Muscle layer of duodenum (tissue), 2 donors: ENCODE measurements around the gene PRDM5.

ENCODE experiments used
- H3K27ac ChIP-seq: one replicate; pipeline ENCODE4 v1.7.0; 2013; ENCODE audit warnings: mild to moderate bottlenecking, low read length
- H3K27me3 ChIP-seq: one replicate; pipeline ENCODE4 v1.7.0; 2013; ENCODE audit warnings: low read depth, mild to moderate bottlenecking, control low read depth, low read length
- H3K36me3 ChIP-seq, 2 donors: one replicate each; pipeline ENCODE4 v1.7.0; 2013; ENCODE audit warnings: low read length in 2 of 2, control low read depth in 1 of 2, mild to moderate bottlenecking in 1 of 2; ENCODE audit not compliant: insufficient read depth in 2 of 2, control insufficient read depth in 1 of 2
- H3K4me1 ChIP-seq, 2 donors: one replicate each; pipeline ENCODE4 v1.7.0; 2013; ENCODE audit warnings: low read length in 2 of 2, mild to moderate bottlenecking in 2 of 2, control low read depth in 1 of 2, moderate library complexity in 1 of 2; ENCODE audit not compliant: insufficient read depth in 2 of 2, control insufficient read depth in 1 of 2
- H3K4me3 ChIP-seq, 2 donors: one replicate each; pipeline ENCODE4 v1.7.0; 2013; ENCODE audit warnings: low read length in 2 of 2, low read depth in 1 of 2, mild to moderate bottlenecking in 1 of 2
- H3K9me3 ChIP-seq, 2 donors: one replicate each; pipeline ENCODE4 v1.7.0; 2013; ENCODE audit warnings: low read length in 2 of 2, control low read depth in 1 of 2, mild to moderate bottlenecking in 1 of 2; ENCODE audit not compliant: control insufficient read depth in 1 of 2
- donor health status: healthy.

Gene PRDM5

GRCh38 chr4:120838784-120839183 is 83.7 kb downstream of the PRDM5 start:
- H3K36me3 ChIP-seq = peaks cover 0 to 5% of the 10 kb centered on the region in 2 donors
- no peak overlapping the region for H3K4me3 ChIP-seq
- no peaks in the 10 kb centered on the region for H3K27me3 ChIP-seq
- peaks cover 7 to 10% of the 10 kb centered on the region in 2 donors for H3K9me3 ChIP-seq
- no peaks in the 10 kb centered on the region for H3K4me1 ChIP-seq
- H3K27ac ChIP-seq = no peak overlapping the region

GRCh38 chr4:120837656-120838055 is 84.9 kb downstream of the PRDM5 start:
- no peaks in the 10 kb centered on the region for H3K4me1 ChIP-seq
- no peak overlapping the region for H3K27ac ChIP-seq
- H3K4me3 ChIP-seq = no peak overlapping the region
- H3K36me3 ChIP-seq = peaks cover 0 to 5% of the 10 kb centered on the region in 2 donors
- H3K9me3 ChIP-seq = peaks cover 8 to 14% of the 10 kb centered on the region in 2 donors
- H3K27me3 ChIP-seq = no peaks in the 10 kb centered on the region

- Histone ChIP-seq H3K27me3 (no peaks in the 10 kb centered on the region), H3K4me3 (no peak overlapping the region), H3K4me1 (no peaks in the 10 kb centered on the region), H3K9me3 (peaks cover 8 to 14% of the 10 kb centered on the region in 2 donors), H3K36me3 (peaks cover 0 to 5% of the 10 kb centered on the region in 2 donors), H3K27ac (no peak overlapping the region)
These were observed 87.2 kb downstream of the PRDM5 start for GRCh38 chr4:120835342-120835741.

- Histone ChIP-seq H3K36me3 (no peaks in the 10 kb centered on the region), H3K9me3 (peaks cover 8 to 14% of the 10 kb centered on the region in 2 donors), H3K4me3 (no peak overlapping the region), H3K27me3 (no peaks in the 10 kb centered on the region), H3K27ac (no peak overlapping the region), H3K4me1 (no peaks in the 10 kb centered on the region)
These were observed 92.3 kb downstream of the PRDM5 start for GRCh38 chr4:120830204-120830603.

GRCh38 chr4:120829113-120829831 is 93.3 kb downstream of the PRDM5 start:
- H3K4me1 ChIP-seq = no peaks in the 10 kb centered on the region
- peaks cover 6 to 9% of the 10 kb centered on the region in 2 donors for H3K9me3 ChIP-seq
- H3K36me3 ChIP-seq = no peaks in the 10 kb centered on the region
- no peaks in the 10 kb centered on the region for H3K27me3 ChIP-seq
- no peak overlapping the region for H3K4me3 ChIP-seq
- H3K27ac ChIP-seq = no peak overlapping the region

GRCh38 chr4:120826853-120827252 is 95.7 kb downstream of the PRDM5 start:
- Histone ChIP-seq H3K4me1 (no peaks in the 10 kb centered on the region), H3K27me3 (no peaks in the 10 kb centered on the region), H3K27ac (no peak overlapping the region), H3K4me3 (no peak overlapping the region), H3K9me3 (no peaks in the 10 kb centered on the region), H3K36me3 (no peaks in the 10 kb centered on the region)

GRCh38 chr4:120826449-120826848 is 96.1 kb downstream of the PRDM5 start:
- Histone ChIP-seq H3K27ac (no peak overlapping the region), H3K36me3 (no peaks in the 10 kb centered on the region), H3K4me1 (no peaks in the 10 kb centered on the region), H3K4me3 (no peak overlapping the region), H3K27me3 (no peaks in the 10 kb centered on the region), H3K9me3 (no peaks in the 10 kb centered on the region)

GRCh38 chr4:120824946-120825345 is 97.6 kb downstream of the PRDM5 start:
- no peak overlapping the region for H3K4me3 ChIP-seq
- H3K36me3 ChIP-seq = no peaks in the 10 kb centered on the region
- no peaks in the 10 kb centered on the region for H3K27me3 ChIP-seq
- H3K9me3 ChIP-seq = no peaks in the 10 kb centered on the region
- H3K27ac ChIP-seq = no peak overlapping the region
- no peaks in the 10 kb centered on the region for H3K4me1 ChIP-seq

GRCh38 chr4:120821977-120822376 is 100.5 kb downstream of the PRDM5 start:
- H3K4me3 ChIP-seq = no peak overlapping the region
- no peaks in the 10 kb centered on the region for H3K36me3 ChIP-seq
- H3K27me3 ChIP-seq = no peaks in the 10 kb centered on the region
- H3K9me3 ChIP-seq = no peaks in the 10 kb centered on the region
- no peak overlapping the region for H3K27ac ChIP-seq
- no peaks in the 10 kb centered on the region for H3K4me1 ChIP-seq

- Histone ChIP-seq H3K4me1 (no peaks in the 10 kb centered on the region), H3K27ac (no peak overlapping the region), H3K4me3 (no peak overlapping the region), H3K9me3 (no peaks in the 10 kb centered on the region), H3K36me3 (peaks cover 0 to 4% of the 10 kb centered on the region in 2 donors), H3K27me3 (no peaks in the 10 kb centered on the region)
These were observed 101.5 kb downstream of the PRDM5 start for GRCh38 chr4:120821029-120821428.

- Histone ChIP-seq H3K36me3 (peaks cover 0 to 4% of the 10 kb centered on the region in 2 donors), H3K4me3 (no peak overlapping the region), H3K9me3 (no peaks in the 10 kb centered on the region)
These were observed 102.6 kb downstream of the PRDM5 start for GRCh38 chr4:120819805-120820437.

More at GRCh38 chr4:120819805-120820437, 102.6 kb downstream of the PRDM5 start:
- H3K4me1 ChIP-seq = no peaks in the 10 kb centered on the region
- no peak overlapping the region for H3K27ac ChIP-seq
- H3K27me3 ChIP-seq = no peaks in the 10 kb centered on the region
